OCI-LY7 (cell line): ENCODE measurements around the gene AKT3. TPM values are rescaled to one million over a fixed set of nuclear protein-coding genes. Genes with fewer than 3 reads are reported as not detected.

ENCODE experiments used
- BruUV-seq: library from RNA; stranded (reverse); fragments of 400-500 nt; replicated peaks from 2 replicates; lab custom pipeline; 2021; lab: Mats Ljungman, UMichigan
- CTCF ChIA-PET: fragments of 300-600 bp; sonication (Branson Sonifier 250); formaldehyde crosslinking; loops from one replicate; lab custom pipeline; 2022; ENCODE audit warnings: antibody characterized with exemption; ENCODE audit not compliant: unreplicated experiment; lab: Charles Lee
- POLR2A ChIA-PET: fragments of 300-600 bp; sonication (Branson Sonifier 250); formaldehyde crosslinking; loops from one replicate; lab custom pipeline; 2022; ENCODE audit warnings: antibody characterized with exemption; lab: Charles Lee
- DNase-seq: peaks from one replicate; pipeline ENCODE4 v3.0.0-alpha.2; 2015; ENCODE audit warnings: low spot score
- H2AFZ ChIP-seq: fragments of 200-600 bp; sonication (generic), shearing (Covaris generic); 2 replicates; pipeline ENCODE4 v1.6.1; 2014; ENCODE audit warnings: mild to moderate bottlenecking, antibody characterized with exemption, low read length, moderate library complexity
- H3K27ac ChIP-seq: fragments of 200-600 bp; sonication (generic); 2 replicates; pipeline ENCODE4 v1.5.1; 2014; ENCODE audit warnings: mixed run types, low read depth, mild to moderate bottlenecking, moderate library complexity, low read length, inconsistent platforms; ENCODE audit not compliant: poor library complexity, severe bottlenecking
- H3K36me3 ChIP-seq: fragments of 200-600 bp; sonication (generic); 2 replicates; pipeline ENCODE4 v1.6.1; 2014; ENCODE audit warnings: mild to moderate bottlenecking, antibody characterized with exemption, low read length, moderate library complexity, mixed read lengths; ENCODE audit not compliant: insufficient read depth
- H3K4me1 ChIP-seq: fragments of 200-600 bp; sonication (generic); 2 replicates; pipeline ENCODE4 v1.5.1; 2014; ENCODE audit warnings: mild to moderate bottlenecking, low read length; ENCODE audit not compliant: insufficient read depth, poor library complexity, severe bottlenecking
- H3K4me2 ChIP-seq: fragments of 200-600 bp; sonication (generic); 2 replicates; pipeline ENCODE4 v1.6.1; 2014; ENCODE audit warnings: mild to moderate bottlenecking, low read length
- H3K4me3 ChIP-seq: fragments of 200-600 bp; sonication (generic); 2 replicates; pipeline ENCODE4 v1.5.1; 2014; ENCODE audit warnings: mild to moderate bottlenecking, low read depth, low read length; ENCODE audit not compliant: poor library complexity, severe bottlenecking
- H3K79me2 ChIP-seq: fragments of 200-600 bp; sonication (generic); 2 replicates; pipeline ENCODE4 v1.6.1; 2016; ENCODE audit warnings: low read depth, mild to moderate bottlenecking, low read length, moderate library complexity, mixed read lengths; ENCODE audit not compliant: insufficient read depth
- H3K9me2 ChIP-seq: fragments of 200-600 bp; sonication (generic); 2 replicates; pipeline ENCODE4 v1.6.1; 2016; ENCODE audit warnings: mild to moderate bottlenecking, low read length, mixed read lengths; ENCODE audit not compliant: insufficient read depth
- H3K9me3 ChIP-seq: fragments of 200-600 bp; sonication (generic); 2 replicates; pipeline ENCODE4 v1.6.1; 2014; ENCODE audit warnings: mild to moderate bottlenecking, mixed run types, low read length, mixed read lengths
- H4K20me1 ChIP-seq: fragments of 200-600 bp; sonication (generic); 2 replicates; pipeline ENCODE4 v1.6.1; 2014; ENCODE audit warnings: mild to moderate bottlenecking, antibody characterized with exemption, low read length, moderate library complexity, mixed read lengths; ENCODE audit not compliant: insufficient read depth
- CTCF ChIP-seq: fragments of 200-600 bp; sonication (generic); conservative IDR thresholded peaks from 2 replicates; pipeline ENCODE4 v1.5.1; 2014; ENCODE audit warnings: mild to moderate bottlenecking, antibody characterized with exemption, low read length, moderate library complexity, mixed read lengths
- EZH2phosphoT487 ChIP-seq: fragments of 200-600 bp; sonication (generic); IDR thresholded peaks from 2 replicates; pipeline ENCODE4 v1.6.1; 2018; ENCODE audit warnings: low read depth, borderline replicate concordance, mild to moderate bottlenecking, mixed run types, antibody characterized with exemption, low read length, moderate library complexity, mixed read lengths
- intact Hi-C: fragments of 100-400 bp; cut with micrococcal nuclease; formaldehyde crosslinking; loops from one replicate; pipeline ENCODE4 v1.10.0; 2022; ENCODE audit not compliant: unreplicated experiment
- total RNA-seq, 2 experiments: library from RNA; depleted of rRNA in 1 of 2; stranded (reverse); fragments of >200 nt in 1 of 2; shearing (Covaris generic) in 1 of 2; gene quantifications; 2 replicates each; pipeline ENCODE4 v1.2.3, GENCODE V29; 2014 to 2022

The AKT3 gene
- total RNA-seq, 2 experiments from 2014 or later: 0.29 TPM; not detected in 1

DNA sequence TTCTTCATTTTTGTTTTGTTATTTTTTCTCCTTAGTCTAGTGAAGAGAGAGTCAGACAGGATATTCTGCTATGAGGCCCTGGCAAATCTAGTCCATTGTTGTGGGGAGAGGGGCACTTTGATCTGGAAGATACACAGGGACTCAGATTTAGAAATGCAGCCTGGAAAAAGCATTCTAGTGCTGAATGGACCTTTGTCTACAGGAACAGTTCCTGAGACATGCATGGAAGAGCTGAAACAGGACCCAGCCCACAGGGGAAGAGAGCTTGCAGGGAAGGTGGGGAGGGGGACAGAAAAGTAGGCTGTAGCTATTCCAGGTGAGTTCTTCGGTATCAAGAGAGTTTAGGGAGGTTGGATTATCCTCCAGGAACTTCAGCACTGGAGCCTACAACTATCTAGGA, 98.5 kb downstream of the AKT3 start:
- H3K79me2 ChIP-seq: no peaks in the 10 kb centered on the region
- H3K9me2 ChIP-seq: no peaks in the 10 kb centered on the region
- H4K20me1 ChIP-seq: no peaks in the 10 kb centered on the region
- H3K4me2 ChIP-seq: no peak overlapping the region
- H3K9me3 ChIP-seq: no peaks in the 10 kb centered on the region
- H3K4me1 ChIP-seq: no peaks in the 10 kb centered on the region
- BruUV-seq: no TSS peak
- TF ChIP-seq CTCF: no peak
- no peak for DNase-seq
- ChIA-PET CTCF (interaction anchor here (0.5 kb wide), 1 partner anchor 39 kb away, joined by 3 read pairs; no protein-coding TSS in a partner anchor), POLR2A (interaction anchor here (0.6 kb wide), 1 partner anchor 81 kb away, joined by 5 read pairs; no protein-coding TSS in a partner anchor)
- intact Hi-C loops: no loop called here
- no peak overlapping the region for H3K4me3 ChIP-seq
- H3K27ac ChIP-seq: no peak overlapping the region
- no peaks in the 10 kb centered on the region for H3K36me3 ChIP-seq
- no peak overlapping the region for H2AFZ ChIP-seq

GRCh38 chr1:243748706-243749283, 101.2 kb downstream of the AKT3 start:
- no TSS peak for BruUV-seq
- Histone ChIP-seq H3K36me3 (no peaks in the 10 kb centered on the region), H3K79me2 (no peaks in the 10 kb centered on the region), H3K9me2 (no peaks in the 10 kb centered on the region), H3K4me2 (no peak overlapping the region), H3K4me3 (no peak overlapping the region), H4K20me1 (no peaks in the 10 kb centered on the region), H3K9me3 (no peaks in the 10 kb centered on the region), H2AFZ (no peak overlapping the region), H3K4me1 (no peaks in the 10 kb centered on the region), H3K27ac (no peak overlapping the region)
- DNase-seq: peak; percentile 68
- POLR2A ChIA-PET: interaction anchor here (0.6 kb wide), 1 partner anchor 532 kb away, joined by 3 read pairs; no protein-coding TSS in a partner anchor
- TF ChIP-seq EZH2phosphoT487 (no peak), CTCF (peak; percentile 86)
- CTCF ChIA-PET: no interaction called here
- intact Hi-C loops: loop anchor here (2.0 kb wide), 3 partner anchors 40 to 524 kb away; no protein-coding TSS in a partner anchor

DNA sequence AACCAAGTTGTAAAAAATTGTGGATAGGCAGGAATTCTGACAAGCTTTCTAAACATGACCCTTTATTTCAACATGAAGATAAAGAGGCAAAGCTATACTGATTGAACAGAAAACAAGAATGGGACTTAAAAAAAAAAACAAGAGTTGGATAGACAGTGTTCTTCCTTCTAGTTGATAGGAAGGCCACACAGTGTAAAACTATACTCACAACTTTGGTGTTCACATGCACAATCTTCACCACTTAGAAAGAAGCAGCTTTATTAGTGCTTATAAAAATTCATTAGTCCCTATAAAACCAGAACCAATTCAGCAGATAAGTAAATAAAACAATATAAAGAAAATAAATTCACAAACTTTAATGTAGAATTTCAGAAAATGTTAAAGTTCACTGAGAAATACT, 101.8 kb downstream of the AKT3 start:
- H2AFZ ChIP-seq: no peak overlapping the region
- CTCF ChIA-PET: no interaction called here
- no peak overlapping the region for H3K4me3 ChIP-seq
- no peaks in the 10 kb centered on the region for H4K20me1 ChIP-seq
- POLR2A ChIA-PET: interaction anchor here (0.6 kb wide), 1 partner anchor 532 kb away, joined by 3 read pairs; no protein-coding TSS in a partner anchor
- H3K79me2 ChIP-seq: no peaks in the 10 kb centered on the region
- BruUV-seq: no TSS peak
- no peaks in the 10 kb centered on the region for H3K9me3 ChIP-seq
- no peaks in the 10 kb centered on the region for H3K36me3 ChIP-seq
- no peaks in the 10 kb centered on the region for H3K9me2 ChIP-seq
- DNase-seq: no peak
- intact Hi-C loops: loop anchor here (2.0 kb wide), 3 partner anchors 39 to 525 kb away; no protein-coding TSS in a partner anchor
- H3K4me1 ChIP-seq: no peaks in the 10 kb centered on the region
- no peak overlapping the region for H3K27ac ChIP-seq
- H3K4me2 ChIP-seq: no peak overlapping the region
- TF ChIP-seq CTCF (no peak), EZH2phosphoT487 (no peak)
